Measurements from ENCODE around the gene CD9.

Gene CD9

GRCh38 chr12:6275928-6276887 is 76.0 kb downstream of the CD9 start:
- no peak for DNase-seq (ENCODE audit: low spot score)

- DNase-seq (ENCODE audit: low spot score): no peak
Measured at GRCh38 chr12:6276956-6277620, 76.9 kb downstream of the CD9 start.

- no peak for DNase-seq (ENCODE audit: low spot score)
Measured at GRCh38 chr12:6277982-6278438, 77.8 kb downstream of the CD9 start.

GRCh38 chr12:6278439-6279255 is 78.4 kb downstream of the CD9 start:
- peak; percentile 68 for DNase-seq (ENCODE audit: low spot score)

- DNase-seq (ENCODE audit: low spot score): no peak
Measured at GRCh38 chr12:6279256-6279628, 79.0 kb downstream of the CD9 start.

GRCh38 chr12:6279631-6280030 is 79.4 kb downstream of the CD9 start:
- no peak for DNase-seq (ENCODE audit: low spot score)

- no peak for DNase-seq (ENCODE audit: low spot score)
Measured at GRCh38 chr12:6280053-6280469, 79.9 kb downstream of the CD9 start.

- no peak for DNase-seq (ENCODE audit: low spot score)
Measured at GRCh38 chr12:6280672-6281071, 80.5 kb downstream of the CD9 start.

- no peak for DNase-seq (ENCODE audit: low spot score)
Measured at GRCh38 chr12:6281081-6281809, 81.0 kb downstream of the CD9 start.

GRCh38 chr12:6282453-6282840 is 82.2 kb downstream of the CD9 start:
- DNase-seq (ENCODE audit: low spot score): no peak

- DNase-seq (ENCODE audit: low spot score): no peak
Measured at GRCh38 chr12:6284273-6284672, 84.1 kb downstream of the CD9 start.

- DNase-seq (ENCODE audit: low spot score): peak; percentile 61
Measured at GRCh38 chr12:6285063-6285477, 84.9 kb downstream of the CD9 start.

- DNase-seq (ENCODE audit: low spot score): no peak
Measured at GRCh38 chr12:6285532-6286306, 85.5 kb downstream of the CD9 start.

Measured in pons (tissue), 1 donor.